Activated naive CD4-positive, alpha-beta T cell treated with anti-CD3 and anti-CD28 coated beads, Interleukin-2, amount 10 ng/mL, durations not matched to agents 7 days and 5 days (primary cell): Measurements from ENCODE around the gene ELF1.
"Not testable (repeated sequence)": the region's sequence is repeated elsewhere in the genome, so short reads cannot be mapped to it uniquely, and the experiment has no call there.

Source experiments
- CTCF ChIA-PET: fragments of 350-600 bp; sonication (Branson Sonifier 250); formaldehyde crosslinking; loops from one replicate; lab custom pipeline; 2021; ENCODE audit warnings: antibody characterized with exemption; lab: Charles Lee
- DNase-seq: peaks from one replicate; pipeline ENCODE4 v3.0.0-alpha.2; 2020
- H3K27ac Mint-ChIP-seq: one replicate; pipeline ENCODE4 v1.8.0; 2021; ENCODE audit warnings: mild to moderate bottlenecking, moderate library complexity, mixed read lengths
- H3K27me3 Mint-ChIP-seq: one replicate; pipeline ENCODE4 v1.8.0; 2021; ENCODE audit warnings: mild to moderate bottlenecking, mixed read lengths
- H3K36me3 Mint-ChIP-seq: one replicate; pipeline ENCODE4 v1.8.0; 2021; ENCODE audit warnings: mixed read lengths
- H3K4me1 Mint-ChIP-seq: one replicate; pipeline ENCODE4 v1.8.0; 2021; ENCODE audit warnings: mixed read lengths
- H3K4me3 Mint-ChIP-seq: one replicate; pipeline ENCODE4 v1.8.0; 2021; ENCODE audit warnings: mild to moderate bottlenecking, moderate library complexity, mixed read lengths
- H3K9me3 Mint-ChIP-seq: one replicate; pipeline ENCODE4 v1.8.0; 2021; ENCODE audit warnings: mixed read lengths

ELF1 gene

DNA sequence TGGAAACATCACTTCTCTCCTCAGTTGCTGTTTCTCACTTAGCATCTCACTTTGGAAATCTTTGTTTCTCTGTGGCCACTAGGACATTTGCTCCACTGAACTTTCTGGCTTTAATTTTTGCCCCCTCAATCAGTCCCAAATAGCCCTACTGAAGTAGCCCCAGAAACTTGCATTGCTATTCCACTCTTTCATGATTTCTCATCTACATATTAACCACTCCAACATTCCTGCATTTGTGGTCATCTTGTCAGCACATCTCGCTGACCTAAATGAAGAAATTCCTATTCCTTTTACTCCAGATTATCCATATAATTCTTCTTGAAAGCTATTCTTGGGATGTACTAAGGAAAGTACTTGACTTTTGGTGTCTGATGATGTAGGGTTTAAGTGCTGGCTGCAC, 134.9 kb downstream of the ELF1 start:
- H3K36me3 Mint-ChIP-seq, result peaks cover 26% of the 10 kb centered on the region
- H3K4me1 Mint-ChIP-seq, result peaks cover 15% of the 10 kb centered on the region
- H3K27me3 Mint-ChIP-seq, DNase-seq, H3K4me3 Mint-ChIP-seq, H3K27ac Mint-ChIP-seq, CTCF ChIA-PET: not testable (repeated sequence)
- H3K9me3 Mint-ChIP-seq, result peaks cover 11% of the 10 kb centered on the region
